Spleen (tissue), 11 donors: ENCODE measurements around the gene ABHD12. TPM values are rescaled to one million over a fixed set of nuclear protein-coding genes. Genes with fewer than 3 reads are reported as not detected.

ENCODE experiments used
- DNase-seq: peaks from one replicate; pipeline ENCODE4 v3.0.0-alpha.2; 2020
- H3K27ac ChIP-seq, 8 donors: fragments of 200-600 bp; sonication (generic) in 7 of 8; 1 replicate in 4 of 8; 2 replicates in 4 of 8; pipeline versions ENCODE4 v1.5.0 to v1.8.0; 2016 to 2021; ENCODE audit warnings: inconsistent platforms in 4 of 8, mild to moderate bottlenecking in 4 of 8, moderate library complexity in 1 of 8
- H3K27me3 ChIP-seq, 7 donors: fragments of 200-600 bp; sonication (generic) in 6 of 7; replicated peaks in 1 of 7; 1 replicate in 4 of 7; 2 replicates in 3 of 7; pipeline versions ENCODE4 v1.5.0 to v1.8.0; 2016 to 2021; ENCODE audit warnings: inconsistent platforms in 3 of 7, mild to moderate bottlenecking in 1 of 7
- H3K36me3 ChIP-seq, 6 donors: fragments of 200-600 bp; sonication (generic) in 5 of 6; 1 replicate in 4 of 6; 2 replicates in 2 of 6; pipeline versions ENCODE4 v1.5.0 to v1.8.0; 2016 to 2021; ENCODE audit warnings: inconsistent platforms in 2 of 6
- H3K4me1 ChIP-seq, 6 donors: fragments of 200-600 bp; sonication (generic) in 5 of 6; 1 replicate in 3 of 6; 2 replicates in 3 of 6; pipeline versions ENCODE4 v1.5.0 to v1.8.0; 2016 to 2021; ENCODE audit warnings: inconsistent platforms in 3 of 6
- H3K4me3 ChIP-seq, 8 donors: fragments of 200-600 bp; sonication (generic) in 7 of 8; 1 replicate in 4 of 8; 2 replicates in 4 of 8; pipeline versions ENCODE4 v1.5.0 to v1.8.0; 2016 to 2021; ENCODE audit warnings: inconsistent platforms in 4 of 8, mild to moderate bottlenecking in 4 of 8, moderate library complexity in 2 of 8
- H3K9me3 ChIP-seq, 8 donors: fragments of 200-600 bp; sonication (generic) in 7 of 8; 1 replicate in 4 of 8; 2 replicates in 4 of 8; pipeline versions ENCODE4 v1.5.0 to v1.8.0; 2016 to 2021; ENCODE audit warnings: inconsistent platforms in 4 of 8
- POLR2A ChIP-seq, 3 donors: fragments of 450-650 bp; IDR thresholded peaks; one replicate each; pipeline ENCODE4 v1.5.1; 2017; ENCODE audit warnings: antibody characterized with exemption in 3 of 3, mild to moderate bottlenecking in 1 of 3
- POLR2AphosphoS5 ChIP-seq, 3 donors: sonication (generic); formaldehyde crosslinking; IDR thresholded peaks; one replicate each; pipeline ENCODE4 v1.5.1; 2017; ENCODE audit warnings: antibody characterized with exemption in 3 of 3
- WGBS, 5 donors: extraction: QIAGEN DNeasy Blood & Tissue Kit in 3 of 5; methylation state at CpG; one replicate each; pipeline versions ENCODE4 v1.1.5 to v1.1.7; 2013 to 2018; 5-methylcytosine and 5-hydroxymethylcytosine counted together
- intact Hi-C: fragments of 100-400 bp; cut with DNase I; formaldehyde crosslinking; loops from one replicate; pipeline ENCODE4 v1.15.0; 2023; ENCODE audit warnings: low total_unique reads
- polyA plus RNA-seq, 3 donors: library from polyadenylated mRNA; stranded (reverse); fragments of 200-250 nt; gene quantifications; one replicate each; pipeline ENCODE4 v1.2.1, GENCODE V29; 2013
- total RNA-seq, 7 donors: library from RNA; depleted of rRNA in 3 of 7; stranded (reverse); fragments of >200 nt in 3 of 7; fragmentation: NEBNext Ultra II Directional in 4 of 7; extraction: Animal tissue kit (Norgen Biotek cat#: 25700) in 4 of 7; gene quantifications; one replicate each; pipeline versions ENCODE4 v1.1.0 to v1.2.1, GENCODE V29; 2016 to 2021
- TF ChIP-seq, protein P1 (sequence below), 11 experiments: fragments of 200-600 bp in 7 of 11; fragments of 450-650 bp in 4 of 11; sonication (generic) in 4 of 11; IDR thresholded peaks in 8 of 11; conservative IDR thresholded peaks in 3 of 11; 1 replicate in 7 of 11; 2 replicates in 4 of 11; pipeline versions ENCODE4 v1.4.0 to v1.8.0; 2016 to 2021; ENCODE audit warnings: antibody characterized with exemption in 11 of 11, inconsistent platforms in 4 of 11, mild to moderate bottlenecking in 1 of 11
- donor health status: healthy with polysubstance abuse.
- donor health status: DM: no; HTN: no; CAD: no; lungs with moderate emphysema.
- donor health status: DM: no; HTN: no; CAD: no.
- donor health status: Bipolar disorder and iron deficiency.
- donor health status: healthy.
- donor health status: DM: no; HTN: no; CAD: no.
- donor health status: DM: yes; HTN: yes; CAD: no.

ABHD12 gene
- total and polyA plus RNA-seq, 10 donors, result 16.1 to 36.9 (median 25.3) TPM

DNA sequence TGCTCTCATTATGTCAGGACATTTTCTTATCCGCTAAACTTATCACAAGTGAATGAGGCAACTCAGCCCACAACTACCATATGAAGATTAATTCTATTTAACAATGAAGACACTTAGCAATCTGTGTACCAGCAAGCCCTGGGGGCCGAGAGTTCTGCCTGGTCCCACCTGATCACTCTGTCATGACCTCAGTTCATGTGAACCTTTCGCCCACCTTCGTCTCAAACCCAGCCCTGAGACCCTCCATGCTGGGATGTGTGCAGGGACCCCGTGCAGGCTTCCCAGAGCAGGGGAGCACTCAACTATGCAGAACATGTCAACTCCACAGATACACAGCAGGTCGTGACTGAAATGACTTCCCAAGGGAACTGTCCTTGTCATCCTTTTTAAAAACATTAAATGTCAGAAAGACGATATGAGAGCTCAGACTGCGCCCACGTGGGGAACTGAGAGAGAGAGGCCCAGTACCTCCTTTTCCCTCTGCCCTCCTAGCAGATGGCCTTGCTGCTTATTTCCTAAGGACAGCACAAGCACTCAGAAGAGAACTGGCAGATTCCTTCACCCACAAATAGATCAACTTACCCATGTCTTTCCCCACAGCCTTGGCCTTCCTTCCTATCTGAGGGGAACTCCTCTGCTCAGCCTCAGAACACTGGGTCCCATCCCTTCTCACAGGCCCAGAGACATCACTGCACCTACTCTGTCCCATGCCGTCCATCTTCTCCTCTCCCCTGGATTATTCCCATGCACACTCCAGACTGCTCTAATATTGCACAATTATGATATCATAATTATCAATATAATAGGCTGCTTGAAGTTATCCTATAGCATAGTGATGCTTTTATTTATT lies 11.5 kb downstream of the ABHD12 start:
- Histone ChIP-seq H3K36me3 (peaks cover 0 to 16% (median 0%) of the 10 kb centered on the region in 6 donors), H3K27ac (no peak overlapping the region), H3K9me3 (no peaks in the 10 kb centered on the region), H3K4me1 (peaks cover 0 to 2% (median 0%) of the 10 kb centered on the region in 6 donors), H3K27me3 (no peaks in the 10 kb centered on the region), H3K4me3 (no peak overlapping the region)
- intact Hi-C loops, result no loop called here
- DNase-seq, result no peak
- TF ChIP-seq, protein P1, sequence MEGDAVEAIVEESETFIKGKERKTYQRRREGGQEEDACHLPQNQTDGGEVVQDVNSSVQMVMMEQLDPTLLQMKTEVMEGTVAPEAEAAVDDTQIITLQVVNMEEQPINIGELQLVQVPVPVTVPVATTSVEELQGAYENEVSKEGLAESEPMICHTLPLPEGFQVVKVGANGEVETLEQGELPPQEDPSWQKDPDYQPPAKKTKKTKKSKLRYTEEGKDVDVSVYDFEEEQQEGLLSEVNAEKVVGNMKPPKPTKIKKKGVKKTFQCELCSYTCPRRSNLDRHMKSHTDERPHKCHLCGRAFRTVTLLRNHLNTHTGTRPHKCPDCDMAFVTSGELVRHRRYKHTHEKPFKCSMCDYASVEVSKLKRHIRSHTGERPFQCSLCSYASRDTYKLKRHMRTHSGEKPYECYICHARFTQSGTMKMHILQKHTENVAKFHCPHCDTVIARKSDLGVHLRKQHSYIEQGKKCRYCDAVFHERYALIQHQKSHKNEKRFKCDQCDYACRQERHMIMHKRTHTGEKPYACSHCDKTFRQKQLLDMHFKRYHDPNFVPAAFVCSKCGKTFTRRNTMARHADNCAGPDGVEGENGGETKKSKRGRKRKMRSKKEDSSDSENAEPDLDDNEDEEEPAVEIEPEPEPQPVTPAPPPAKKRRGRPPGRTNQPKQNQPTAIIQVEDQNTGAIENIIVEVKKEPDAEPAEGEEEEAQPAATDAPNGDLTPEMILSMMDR (IDR thresholded peaks at IDR 0.05 in 8 of 11, conservative IDR thresholded peaks at IDR 0.05 in 3 of 11), result no peak
- no peak for TF ChIP-seq POLR2A (IDR thresholded peaks at IDR 0.05)
- TF ChIP-seq POLR2AphosphoS5 (IDR thresholded peaks at IDR 0.05), result no peak
- 85 to 92% (median 90%) methylated on average over 10 of the region's 10 CpGs for WGBS, 5 donors

- 94 to 98% (median 96%) methylated on average over 5 of the region's 5 CpGs for WGBS, 5 donors
- no peak overlapping the region for H3K4me3 ChIP-seq
- no peaks in the 10 kb centered on the region for H3K9me3 ChIP-seq
- H3K27me3 ChIP-seq, result no peaks in the 10 kb centered on the region
- H3K36me3 ChIP-seq, result peaks cover 0 to 16% (median 0%) of the 10 kb centered on the region in 6 donors
- no peak overlapping the region for H3K27ac ChIP-seq
- intact Hi-C loops, result no loop called here
- DNase-seq, result no peak
- TF ChIP-seq POLR2A (IDR thresholded peaks at IDR 0.05) (no peak), POLR2AphosphoS5 (IDR thresholded peaks at IDR 0.05) (no peak)
- TF ChIP-seq, protein P1 (IDR thresholded peaks at IDR 0.05 in 8 of 11, conservative IDR thresholded peaks at IDR 0.05 in 3 of 11), result no peak
- H3K4me1 ChIP-seq, result peaks cover 0 to 2% (median 0%) of the 10 kb centered on the region in 6 donors
Measured at GRCh38 chr20:25378189-25378883, 12.3 kb downstream of the ABHD12 start.

DNA sequence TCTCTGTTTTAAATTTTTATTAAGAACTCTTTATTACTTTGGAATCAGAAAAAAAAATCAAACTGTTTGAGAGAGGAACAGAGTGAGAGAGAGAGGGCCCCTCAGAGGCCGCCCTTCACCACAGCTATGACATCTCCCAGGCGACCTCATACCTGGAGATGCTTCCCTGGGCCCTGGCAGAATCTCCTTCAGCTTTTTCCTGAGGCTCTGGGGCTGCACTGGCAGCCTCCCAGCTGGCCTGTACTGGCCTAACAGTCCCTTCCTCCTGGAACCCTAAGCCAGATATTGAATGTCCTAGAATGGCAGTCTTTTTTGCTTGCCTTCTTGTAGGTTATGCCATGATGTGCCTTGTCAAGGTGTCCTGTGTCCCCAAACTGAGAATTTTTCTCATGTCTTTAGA lies 13.7 kb downstream of the ABHD12 start:
- H3K4me1 ChIP-seq, result peaks cover 0 to 2% (median 0%) of the 10 kb centered on the region in 6 donors
- H3K27ac ChIP-seq, result no peak overlapping the region
- peaks cover 0 to 6% (median 0%) of the 10 kb centered on the region in 8 donors for H3K9me3 ChIP-seq
- intact Hi-C loops, result no loop called here
- H3K4me3 ChIP-seq, result no peak overlapping the region
- 84 to 98% (median 92%) methylated on average over 2 of the region's 2 CpGs for WGBS, 5 donors
- no peaks in the 10 kb centered on the region for H3K27me3 ChIP-seq
- TF ChIP-seq, protein P1 (IDR thresholded peaks at IDR 0.05 in 8 of 11, conservative IDR thresholded peaks at IDR 0.05 in 3 of 11), result no peak
- TF ChIP-seq POLR2A (IDR thresholded peaks at IDR 0.05) (no peak), POLR2AphosphoS5 (IDR thresholded peaks at IDR 0.05) (no peak)
- peaks cover 0 to 7% (median 0%) of the 10 kb centered on the region in 6 donors for H3K36me3 ChIP-seq
- no peak for DNase-seq

DNA sequence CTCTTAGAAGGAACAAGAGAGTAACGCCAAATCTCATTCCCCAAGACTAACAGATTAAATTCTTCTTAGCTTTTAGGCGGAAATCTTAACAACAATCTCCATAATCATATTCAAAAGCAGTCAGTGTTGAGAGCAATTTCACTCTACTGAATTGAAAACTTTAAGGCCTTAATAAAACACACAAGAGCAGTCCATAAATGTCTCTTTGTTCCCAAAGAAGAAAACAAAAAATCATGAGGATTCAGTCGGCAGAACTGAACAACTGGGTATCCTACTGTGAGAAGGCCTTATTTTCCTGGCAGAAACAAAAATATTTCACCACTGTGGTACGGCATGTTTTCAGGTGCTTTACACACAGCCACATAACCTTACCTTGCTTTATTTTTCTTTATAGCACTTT lies 14.4 kb downstream of the ABHD12 start:
- intact Hi-C loops, result no loop called here
- Histone ChIP-seq H3K27ac (no peak overlapping the region), H3K9me3 (peaks cover 0 to 6% (median 0%) of the 10 kb centered on the region in 8 donors), H3K27me3 (no peaks in the 10 kb centered on the region), H3K36me3 (peaks cover 0 to 4% (median 0%) of the 10 kb centered on the region in 6 donors), H3K4me3 (no peak overlapping the region), H3K4me1 (peaks cover 0 to 2% (median 0%) of the 10 kb centered on the region in 6 donors)
- TF ChIP-seq POLR2AphosphoS5 (IDR thresholded peaks at IDR 0.05) (no peak), POLR2A (IDR thresholded peaks at IDR 0.05) (no peak)
- TF ChIP-seq, protein P1 (IDR thresholded peaks at IDR 0.05 in 8 of 11, conservative IDR thresholded peaks at IDR 0.05 in 3 of 11), result no peak
- 93 to 99% (median 97%) methylated on average over 4 of the region's 4 CpGs for WGBS, 5 donors
- no peak for DNase-seq
